ENCODE measurements around the gene GRIK1.

GRIK1 gene

GRCh38 chr21:29642551-29643245 is 297.1 kb downstream of the GRIK1 start:
- no peak for DNase-seq (ENCODE audit: low spot score)

- DNase-seq (ENCODE audit: low spot score), result no peak
These were observed 297.9 kb downstream of the GRIK1 start for GRCh38 chr21:29641635-29642550.

- DNase-seq (ENCODE audit: low spot score), result no peak
These were observed 298.7 kb downstream of the GRIK1 start for GRCh38 chr21:29641001-29641634.

GRCh38 chr21:29640080-29640508 is 299.7 kb downstream of the GRIK1 start:
- DNase-seq (ENCODE audit: low spot score), result no peak

GRCh38 chr21:29639366-29640079 is 300.3 kb downstream of the GRIK1 start:
- no peak for DNase-seq (ENCODE audit: low spot score)

- no peak for DNase-seq (ENCODE audit: low spot score)
These were observed 301.0 kb downstream of the GRIK1 start for GRCh38 chr21:29638761-29639327.

- no peak for DNase-seq (ENCODE audit: low spot score)
These were observed 301.7 kb downstream of the GRIK1 start for GRCh38 chr21:29638138-29638537.

- no peak for DNase-seq (ENCODE audit: low spot score)
These were observed 302.2 kb downstream of the GRIK1 start for GRCh38 chr21:29637553-29637952.

- no peak for DNase-seq (ENCODE audit: low spot score)
These were observed 302.7 kb downstream of the GRIK1 start for GRCh38 chr21:29637134-29637533.

GRCh38 chr21:29634418-29634817 is 305.4 kb downstream of the GRIK1 start:
- no peak for DNase-seq (ENCODE audit: low spot score)

- DNase-seq (ENCODE audit: low spot score), result no peak
These were observed 306.0 kb downstream of the GRIK1 start for GRCh38 chr21:29633756-29634155.

GRCh38 chr21:29630441-29630840 is 309.4 kb downstream of the GRIK1 start:
- DNase-seq (ENCODE audit: low spot score), result no peak

- no peak for DNase-seq (ENCODE audit: low spot score)
These were observed 311.9 kb downstream of the GRIK1 start for GRCh38 chr21:29627905-29628304.

GRCh38 chr21:29626801-29627470 is 312.9 kb downstream of the GRIK1 start:
- DNase-seq (ENCODE audit: low spot score), result no peak

- no peak for DNase-seq (ENCODE audit: low spot score)
These were observed 313.8 kb downstream of the GRIK1 start for GRCh38 chr21:29625990-29626389.

- DNase-seq (ENCODE audit: low spot score), result no peak
These were observed 315.0 kb downstream of the GRIK1 start for GRCh38 chr21:29624776-29625175.

- DNase-seq (ENCODE audit: low spot score), result no peak
These were observed 318.3 kb downstream of the GRIK1 start for GRCh38 chr21:29621525-29621924.

GRCh38 chr21:29616209-29616751 is 323.5 kb downstream of the GRIK1 start:
- no peak for DNase-seq (ENCODE audit: low spot score)

- no peak for DNase-seq (ENCODE audit: low spot score)
These were observed 325.9 kb downstream of the GRIK1 start for GRCh38 chr21:29613877-29614276.

GRCh38 chr21:29613021-29613420 is 326.8 kb downstream of the GRIK1 start:
- DNase-seq (ENCODE audit: low spot score), result no peak

All from pons (tissue), 1 donor.